GM23338 (cell line): Measurements from ENCODE around the gene KCTD2. TPM values are rescaled to one million over a fixed set of nuclear protein-coding genes. Genes with fewer than 3 reads are reported as not detected.
A peak's percentile ranks its signal among the peaks of the same experiment; 100 is the strongest.

Experiments
- ATAC-seq: fragments of 200-7000 bp; cut with Tn5 transposase; 3 replicates; pipeline ENCODE4 v1.9.1; 2020
- DNase-seq: peaks from one replicate; pipeline ENCODE4 v3.0.0-alpha.2; 2015; ENCODE audit warnings: low spot score
- H2AFZ ChIP-seq: fragments of 200-600 bp; sonication (generic); 2 replicates; pipeline ENCODE4 v1.8.0; 2016; ENCODE audit warnings: antibody characterized with exemption, mild to moderate bottlenecking, moderate library complexity
- H3F3A ChIP-seq: fragments of 200-600 bp; sonication (generic); replicated peaks from 2 replicates; pipeline ENCODE4 v1.8.0; 2017; ENCODE audit warnings: antibody characterized with exemption, mixed run types, low read depth
- H3K27ac ChIP-seq: fragments of 200-600 bp; sonication (generic); 2 replicates; pipeline ENCODE4 v1.6.1; 2016; ENCODE audit warnings: low read depth
- H3K27me3 ChIP-seq: fragments of 200-600 bp; sonication (generic); 2 replicates; pipeline ENCODE4 v1.8.0; 2016; ENCODE audit warnings: mild to moderate bottlenecking, mixed run types, moderate library complexity; ENCODE audit not compliant: insufficient read depth
- H3K36me3 ChIP-seq: fragments of 200-600 bp; sonication (generic); 2 replicates; pipeline ENCODE4 v1.8.0; 2016; ENCODE audit warnings: mild to moderate bottlenecking; ENCODE audit not compliant: insufficient read depth
- H3K4me1 ChIP-seq: fragments of 200-600 bp; sonication (generic); 2 replicates; pipeline ENCODE4 v1.8.0; 2016; ENCODE audit warnings: mild to moderate bottlenecking, moderate library complexity; ENCODE audit not compliant: insufficient read depth
- H3K4me2 ChIP-seq: fragments of 200-600 bp; sonication (generic); 2 replicates; pipeline ENCODE4 v1.7.1; 2017; ENCODE audit warnings: mixed run types
- H3K4me3 ChIP-seq: fragments of 200-600 bp; sonication (generic); 2 replicates; pipeline ENCODE4 v1.6.1; 2016; ENCODE audit warnings: mixed run types
- H3K79me2 ChIP-seq: fragments of 200-600 bp; sonication (generic); replicated peaks from 2 replicates; pipeline ENCODE4 v1.8.0; 2017; ENCODE audit warnings: mild to moderate bottlenecking; ENCODE audit not compliant: insufficient read depth
- H3K9me2 ChIP-seq: fragments of 200-600 bp; sonication (generic); 2 replicates; pipeline ENCODE4 v1.8.0; 2017; ENCODE audit not compliant: insufficient read depth
- H4K20me1 ChIP-seq: fragments of 200-600 bp; sonication (generic); replicated peaks from 2 replicates; pipeline ENCODE4 v1.8.0; 2017; ENCODE audit warnings: mild to moderate bottlenecking; ENCODE audit not compliant: insufficient read depth
- H3K27ac Mint-ChIP-seq: 2 replicates; pipeline ENCODE4 v1.8.0; 2020; ENCODE audit warnings: inconsistent platforms, mild to moderate bottlenecking, moderate library complexity, mixed read lengths
- H3K27me3 Mint-ChIP-seq: 3 replicates; pipeline ENCODE4 v1.8.0; 2022; ENCODE audit warnings: low read depth, mild to moderate bottlenecking, moderate library complexity, mixed read lengths, inconsistent platforms; ENCODE audit not compliant: insufficient read depth, poor library complexity
- H3K36me3 Mint-ChIP-seq: 3 replicates; pipeline ENCODE4 v1.8.0; 2021; ENCODE audit warnings: low read depth, mild to moderate bottlenecking, inconsistent platforms, moderate library complexity, mixed read lengths
- H3K4me1 Mint-ChIP-seq: 3 replicates; pipeline ENCODE4 v1.8.0; 2020; ENCODE audit warnings: mild to moderate bottlenecking, inconsistent platforms, mixed read lengths
- H3K4me3 Mint-ChIP-seq: 3 replicates; pipeline ENCODE4 v1.8.0; 2021; ENCODE audit warnings: moderate library complexity, mild to moderate bottlenecking, inconsistent platforms, mixed read lengths
- H3K9me3 Mint-ChIP-seq: 3 replicates; pipeline ENCODE4 v1.8.0; 2020; ENCODE audit warnings: moderate library complexity, mild to moderate bottlenecking, inconsistent platforms, mixed read lengths
- CREB1 ChIP-seq: fragments of 250-450 bp; sonication (Bioruptor Pico); IDR thresholded peaks from 2 replicates; pipeline ENCODE4 v1.5.0; 2020; ENCODE audit warnings: low read depth, mild to moderate bottlenecking, moderate library complexity
- CTCF ChIP-seq, 2 experiments: fragments of 200-600 bp in 1 of 2; sonication (generic) in 1 of 2; conservative IDR thresholded peaks; 2 replicates each; pipeline versions ENCODE4 v1.5.1 to v1.6.1; 2016 to 2017; ENCODE audit warnings: antibody characterized with exemption in 2 of 2, low read depth in 2 of 2, mild to moderate bottlenecking in 2 of 2, moderate library complexity in 1 of 2
- EZH2 ChIP-seq: fragments of 200-600 bp; sonication (generic); IDR thresholded peaks from one replicate; pipeline ENCODE4 v1.8.0; 2017; ENCODE audit warnings: antibody characterized with exemption, mild to moderate bottlenecking, low read depth; ENCODE audit not compliant: unreplicated experiment
- JUNB ChIP-seq: IDR thresholded peaks from one replicate; pipeline ENCODE4 v1.6.1; 2016; ENCODE audit warnings: antibody characterized with exemption; ENCODE audit not compliant: unreplicated experiment
- NANOG ChIP-seq: IDR thresholded peaks from 2 replicates; pipeline ENCODE4 v1.6.1; 2016; ENCODE audit warnings: antibody characterized with exemption, borderline replicate concordance
- STAT1 ChIP-seq: IDR thresholded peaks from one replicate; pipeline ENCODE4 v1.6.1; 2016; ENCODE audit warnings: antibody characterized with exemption; ENCODE audit not compliant: unreplicated experiment
- ZNF114 ChIP-seq: fragments of 250-450 bp; sonication (Bioruptor Pico); IDR thresholded peaks from 2 replicates; pipeline ENCODE4 v1.5.0; 2020; ENCODE audit warnings: mild to moderate bottlenecking, moderate library complexity
- ZNF462 ChIP-seq: fragments of 250-450 bp; sonication (Bioruptor Pico); IDR thresholded peaks from 2 replicates; pipeline ENCODE4 v1.5.0; 2020; ENCODE audit warnings: mild to moderate bottlenecking, moderate library complexity
- polyA plus RNA-seq: library from polyadenylated mRNA; unstranded; fragments of >200 nt; fragmentation: Nextera tagmentation; extraction: Ambion mirVana; gene quantifications from 2 replicates; pipeline ENCODE4 v1.2.1, GENCODE V29; 2016
- total RNA-seq: library from RNA; depleted of rRNA; stranded (reverse); fragments of >200 nt; shearing (Covaris generic); gene quantifications from 2 replicates; pipeline ENCODE4 v1.2.3, GENCODE V29; 2014

The KCTD2 gene
- total and polyA plus RNA-seq, 2 experiments from 2014 or later = 7.4 to 30.0 TPM

GRCh38 chr17:75099881-75100595, 53.0 kb downstream of the KCTD2 start:
- no peak for DNase-seq
- Histone ChIP-seq H3K36me3 (no peaks in the 10 kb centered on the region), H3F3A (peaks cover 2% of the 10 kb centered on the region; the same call in 1 of the 2 replicates), H4K20me1 (no peaks in the 10 kb centered on the region; the same call in 1 of the 2 replicates), H3K4me2 (no peak overlapping the region), H3K27me3 (no peaks in the 10 kb centered on the region), H3K4me1 (peaks cover 5% of the 10 kb centered on the region), H3K27ac (no peak overlapping the region), H2AFZ (no peak overlapping the region), H3K9me2 (no peaks in the 10 kb centered on the region), H3K79me2 (no peaks in the 10 kb centered on the region), H3K4me3 (no peak overlapping the region)
- Mint-ChIP-seq H3K4me1 (peaks cover 11% of the 10 kb centered on the region), H3K9me3 (no peaks in the 10 kb centered on the region), H3K36me3 (peaks cover 31% of the 10 kb centered on the region), H3K4me3 (no peak overlapping the region), H3K27me3 (peaks cover 16% of the 10 kb centered on the region), H3K27ac (no peak overlapping the region)
- no peak for ATAC-seq
- TF ChIP-seq NANOG (no peak), JUNB (no peak), CTCF (conservative IDR thresholded peaks at IDR 0.05; ENCODE audit: low read depth in 2 of 2) (peak in 1 of 2 experiments; percentile 15; a peak in 1 of 4 replicates), CREB1 (CRISPR knock-in tag) (no peak), EZH2 (no peak), ZNF114 (CRISPR knock-in tag) (no peak), ZNF462 (no peak), STAT1 (no peak)
